Measurements from ENCODE around the gene C3orf33. TPM values are rescaled to one million over a fixed set of nuclear protein-coding genes. Genes with fewer than 3 reads are reported as not detected.
A peak's percentile ranks its signal among the peaks of the same experiment; 100 is the strongest.

The C3orf33 gene
- total RNA-seq, 6 experiments from 2014 or later: 1.3 to 1.9 (median 1.5) TPM

DNA sequence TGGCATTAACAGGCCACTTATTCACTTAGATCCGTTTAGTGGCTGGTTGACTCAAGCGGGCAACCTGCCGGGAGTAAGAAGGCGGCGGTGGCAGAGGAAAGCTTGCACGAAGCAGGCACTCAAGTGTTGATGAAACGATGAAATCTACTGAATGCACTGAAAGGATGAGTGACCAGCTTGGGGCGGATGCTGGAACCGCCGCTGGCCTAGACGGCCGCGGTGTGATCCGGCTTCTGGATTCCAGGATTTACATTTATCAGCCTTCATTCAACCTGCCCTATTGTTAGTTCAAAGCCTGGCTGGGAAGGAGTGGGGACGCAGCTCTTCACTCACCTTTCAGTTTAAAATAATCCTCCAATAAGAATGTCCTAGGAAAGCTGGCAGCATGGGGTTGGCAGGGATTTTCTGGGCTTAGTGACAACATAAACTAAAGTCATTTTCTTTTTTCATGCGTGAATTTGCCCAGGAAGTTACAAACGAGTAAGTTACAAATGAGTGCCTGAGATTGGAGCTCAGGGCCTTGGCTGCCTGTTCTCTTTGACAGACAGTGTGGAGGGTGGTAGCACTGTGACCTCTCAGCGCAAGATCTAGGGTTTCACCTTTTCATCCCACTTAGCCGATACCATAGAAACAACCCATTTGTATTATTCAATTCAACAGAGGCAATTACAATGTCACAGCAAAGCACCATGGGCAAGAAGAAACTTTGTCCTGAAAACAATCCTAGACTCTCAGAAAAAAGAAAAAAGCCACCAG, 60.1 kb downstream of the C3orf33 start:
- Histone ChIP-seq H3K27ac (no peak overlapping the region), H3K9me3 (no peaks in the 10 kb centered on the region), H3K4me3 (no peak overlapping the region), H3K4me1 (peaks cover 0 to 9% (median 4%) of the 10 kb centered on the region in 4 donors), H3K36me3 (no peaks in the 10 kb centered on the region), H3K27me3 (no peaks in the 10 kb centered on the region)
- intact Hi-C loops (cut with DNase I): no loop called here
- 34% methylated on average over 13 of the region's 19 CpGs for WGBS (ENCODE audit: insufficient coverage, low coverage, low lambda C conversion rate, missing lambda C conversion rate)
- TF ChIP-seq, protein P1, sequence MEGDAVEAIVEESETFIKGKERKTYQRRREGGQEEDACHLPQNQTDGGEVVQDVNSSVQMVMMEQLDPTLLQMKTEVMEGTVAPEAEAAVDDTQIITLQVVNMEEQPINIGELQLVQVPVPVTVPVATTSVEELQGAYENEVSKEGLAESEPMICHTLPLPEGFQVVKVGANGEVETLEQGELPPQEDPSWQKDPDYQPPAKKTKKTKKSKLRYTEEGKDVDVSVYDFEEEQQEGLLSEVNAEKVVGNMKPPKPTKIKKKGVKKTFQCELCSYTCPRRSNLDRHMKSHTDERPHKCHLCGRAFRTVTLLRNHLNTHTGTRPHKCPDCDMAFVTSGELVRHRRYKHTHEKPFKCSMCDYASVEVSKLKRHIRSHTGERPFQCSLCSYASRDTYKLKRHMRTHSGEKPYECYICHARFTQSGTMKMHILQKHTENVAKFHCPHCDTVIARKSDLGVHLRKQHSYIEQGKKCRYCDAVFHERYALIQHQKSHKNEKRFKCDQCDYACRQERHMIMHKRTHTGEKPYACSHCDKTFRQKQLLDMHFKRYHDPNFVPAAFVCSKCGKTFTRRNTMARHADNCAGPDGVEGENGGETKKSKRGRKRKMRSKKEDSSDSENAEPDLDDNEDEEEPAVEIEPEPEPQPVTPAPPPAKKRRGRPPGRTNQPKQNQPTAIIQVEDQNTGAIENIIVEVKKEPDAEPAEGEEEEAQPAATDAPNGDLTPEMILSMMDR (IDR thresholded peaks at IDR 0.05): no peak
- no peak for TF ChIP-seq POLR2A (IDR thresholded peaks at IDR 0.05)
- peak in 1 of 3 donors; percentile 23 for DNase-seq
- ATAC-seq: peak in 3 of 4 donors; percentile 12 to 22 (median 17)

DNA sequence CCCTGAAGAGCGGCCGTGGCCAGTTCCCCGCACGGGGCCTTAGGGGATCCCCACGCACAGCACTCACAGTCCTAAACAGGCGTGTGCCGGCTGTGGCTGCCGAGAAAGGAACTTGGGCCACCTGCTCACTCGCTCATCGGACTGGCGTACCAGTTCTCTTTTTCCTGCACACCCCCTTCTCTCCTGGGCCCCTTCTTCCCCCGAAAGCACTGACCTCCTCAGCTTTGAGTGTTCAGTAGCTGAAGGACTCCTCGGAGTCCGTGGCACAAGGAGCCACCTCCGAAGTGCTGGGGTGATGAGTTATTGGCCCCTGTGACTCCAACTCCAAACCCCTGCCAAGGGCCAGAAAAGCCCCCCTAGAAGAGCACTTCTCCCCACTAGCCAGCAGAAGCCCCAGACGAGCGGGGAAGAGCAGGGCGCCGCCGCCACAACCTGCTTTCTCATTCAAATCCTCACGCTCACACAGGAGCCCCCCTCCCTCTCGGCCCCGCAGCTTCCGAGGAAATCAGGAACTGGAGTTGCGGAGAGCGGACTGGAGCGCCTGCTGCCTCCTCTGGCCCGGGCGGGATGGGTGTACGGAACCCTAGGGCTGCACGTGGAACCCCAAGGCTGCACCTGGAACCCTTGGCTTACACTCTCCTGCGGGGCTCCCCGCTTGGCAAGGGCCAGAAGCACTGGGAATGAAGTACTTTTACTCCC, 61.3 kb downstream of the C3orf33 start, which contains the start of gene PLCH1:
TSS of gene PLCH1 (minus strand) at position 446 of the 699 bp plus-strand sequence. CDS start 40,847 bp downstream, outside the sequence.
- H3K36me3 ChIP-seq: no peaks in the 10 kb centered on the region
- ATAC-seq: peak; percentile 71 to 79 (median 76)
- intact Hi-C loops (cut with DNase I): no loop called here
- peaks cover 0 to 9% (median 4%) of the 10 kb centered on the region in 4 donors for H3K4me1 ChIP-seq
- H3K27ac ChIP-seq: no peak within 1 kb of the TSS
- no peak for TF ChIP-seq POLR2A (IDR thresholded peaks at IDR 0.05)
- TF ChIP-seq, protein P1 (IDR thresholded peaks at IDR 0.05): no peak
- no peaks in the 10 kb centered on the region for H3K9me3 ChIP-seq
- 2% methylated on average over 13 of the region's 33 CpGs for WGBS (ENCODE audit: insufficient coverage, low coverage, low lambda C conversion rate, missing lambda C conversion rate)
- H3K27me3 ChIP-seq: no peaks in the 10 kb centered on the region
- H3K4me3 ChIP-seq: peak within 1 kb of the TSS; percentile 54 to 64 (median 64)
- DNase-seq: peak; percentile 52 to 68 (median 55)

DNA sequence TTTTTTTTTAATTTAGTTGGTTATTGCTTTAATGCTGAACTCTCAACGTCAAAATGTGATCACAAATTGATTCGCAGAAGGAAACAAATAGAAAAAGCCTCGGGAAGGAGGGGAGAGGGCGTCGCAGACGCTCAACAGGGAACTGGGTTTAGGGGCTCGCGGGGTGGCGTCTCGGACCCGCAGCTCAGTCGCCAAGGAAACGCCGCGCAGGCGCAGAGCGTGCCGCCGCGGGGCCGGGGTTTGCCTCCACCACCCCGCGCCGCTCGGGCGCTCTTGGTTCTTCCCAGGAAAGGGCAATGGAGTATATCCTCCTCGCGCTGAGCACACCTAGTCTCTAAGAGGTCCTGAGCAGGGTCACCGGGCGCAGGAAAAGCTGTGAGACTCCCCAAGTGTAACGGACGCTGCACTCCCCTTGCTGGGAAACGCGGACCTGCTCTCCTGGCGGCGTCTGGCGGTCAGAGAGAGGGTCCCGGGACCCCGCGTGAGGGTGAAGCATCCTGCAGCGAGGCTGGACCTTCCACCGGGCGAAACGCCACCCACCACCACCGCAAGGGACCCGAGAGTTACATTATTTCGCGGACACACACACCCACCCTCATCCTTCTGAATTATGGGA, 62.0 kb downstream of the C3orf33 start:
- H3K4me3 ChIP-seq: peak overlapping the region; percentile 54 to 64 (median 64)
- TF ChIP-seq POLR2A (IDR thresholded peaks at IDR 0.05): no peak
- TF ChIP-seq, protein P1 (IDR thresholded peaks at IDR 0.05): no peak
- H3K27me3 ChIP-seq: no peaks in the 10 kb centered on the region
- ATAC-seq: peak; percentile 78 to 86 (median 82)
- no peaks in the 10 kb centered on the region for H3K9me3 ChIP-seq
- H3K36me3 ChIP-seq: no peaks in the 10 kb centered on the region
- intact Hi-C loops (cut with DNase I): no loop called here
- DNase-seq: peak; percentile 58 to 63 (median 60)
- WGBS (ENCODE audit: insufficient coverage, low coverage, low lambda C conversion rate, missing lambda C conversion rate): 0% methylated on average over 25 of the region's 48 CpGs
- no peak overlapping the region for H3K27ac ChIP-seq
- H3K4me1 ChIP-seq: peaks cover 0 to 9% (median 4%) of the 10 kb centered on the region in 4 donors

DNA sequence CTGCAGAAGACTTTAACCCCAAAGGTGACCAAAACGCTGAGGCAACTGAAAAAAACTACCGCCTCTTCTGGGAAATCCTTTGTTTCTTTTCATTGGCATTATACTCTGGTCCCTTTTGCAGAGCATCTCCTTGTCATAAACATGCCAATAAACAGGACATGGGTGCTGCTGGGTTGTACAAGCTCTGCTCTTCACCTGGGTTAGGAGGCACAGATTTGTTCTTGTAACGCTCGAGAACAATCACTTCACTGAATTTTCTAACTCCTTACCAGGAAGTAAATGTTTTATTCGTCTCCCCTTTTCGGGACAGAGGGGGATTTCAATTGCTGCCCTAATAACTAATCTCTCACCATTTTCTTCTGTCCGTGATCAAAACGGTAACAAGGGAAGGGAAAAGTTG, 62.5 kb downstream of the C3orf33 start:
- ATAC-seq: peak in 2 of 4 donors; percentile 11 to 17
- intact Hi-C loops (cut with DNase I): no loop called here
- WGBS (ENCODE audit: insufficient coverage, low coverage, low lambda C conversion rate, missing lambda C conversion rate): 6% methylated on average over 8 of the region's 8 CpGs
- TF ChIP-seq POLR2A (IDR thresholded peaks at IDR 0.05): no peak
- TF ChIP-seq, protein P1 (IDR thresholded peaks at IDR 0.05): no peak
- no peaks in the 10 kb centered on the region for H3K9me3 ChIP-seq
- H3K36me3 ChIP-seq: no peaks in the 10 kb centered on the region
- peaks cover 0 to 9% (median 4%) of the 10 kb centered on the region in 4 donors for H3K4me1 ChIP-seq
- no peak overlapping the region for H3K27ac ChIP-seq
- DNase-seq: no peak
- H3K27me3 ChIP-seq: no peaks in the 10 kb centered on the region
- peak overlapping the region; percentile 54 to 64 (median 64) for H3K4me3 ChIP-seq

Measured in right lobe of liver (tissue), 6 donors.